HG03457 (cell line): ENCODE measurements around the gene SCG2.

Source experiments
- ATAC-seq: cut with Tn5 transposase; IDR thresholded peaks from one replicate; pipeline ENCODE4 v1.9.1; 2021; ENCODE audit warnings: moderate number of reproducible peaks; ENCODE audit not compliant: unreplicated experiment

SCG2 gene

GRCh38 chr2:223601932-223602666 is at the start of gene SCG2:
Gene SCG2 (minus strand): TSS chr2:223602361. CDS start chr2:223599282, 3,079 bp downstream.
- no peak for ATAC-seq

DNA sequence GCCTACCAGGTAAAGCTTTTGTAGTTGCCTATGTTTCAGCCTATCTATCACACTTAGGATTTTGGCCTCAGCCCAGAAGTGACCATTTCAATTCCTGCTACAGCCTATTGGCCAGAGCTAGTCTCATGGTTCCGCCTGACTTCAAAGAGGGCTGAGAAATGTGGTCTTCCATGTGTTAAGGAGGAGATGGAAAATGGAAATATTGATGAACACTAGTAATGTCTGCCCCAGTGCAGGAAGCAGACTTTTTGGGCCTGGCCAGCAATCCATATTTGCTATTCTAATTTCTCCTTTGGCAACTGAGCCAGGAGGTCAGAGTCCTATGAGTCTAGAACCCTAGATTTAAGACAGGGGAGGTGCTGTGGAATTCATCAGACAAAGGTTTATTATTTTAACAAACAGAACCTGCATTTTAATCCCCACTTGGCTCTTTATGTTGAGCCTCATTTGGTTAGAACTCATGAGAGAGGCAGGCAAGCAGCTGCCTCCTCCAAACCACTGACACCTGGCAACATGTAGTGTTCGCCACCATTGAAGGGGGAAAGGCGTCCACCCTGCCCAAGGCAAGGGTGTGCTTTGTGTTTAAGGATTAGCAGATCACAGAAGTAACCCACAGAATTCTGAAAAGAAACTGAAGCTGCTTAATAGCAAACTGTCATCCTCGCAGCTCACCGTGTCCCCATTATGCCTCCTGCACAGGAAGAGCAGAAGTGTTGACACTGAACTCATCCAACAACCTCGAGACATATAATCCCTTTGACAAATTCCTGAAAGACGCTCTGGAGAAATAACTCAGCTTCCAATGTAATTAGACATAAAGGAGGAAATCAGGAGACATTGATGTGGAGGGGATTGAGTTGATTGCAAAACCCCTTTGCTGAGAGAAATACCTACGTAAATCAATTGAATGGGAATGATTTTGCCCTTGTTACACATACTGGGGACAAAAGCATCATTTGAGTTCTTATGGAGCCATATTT is 47.7 kb upstream of the SCG2 start:
- no peak for ATAC-seq

GRCh38 chr2:223648755-223649154 is 46.6 kb upstream of the SCG2 start:
- no peak for ATAC-seq

DNA sequence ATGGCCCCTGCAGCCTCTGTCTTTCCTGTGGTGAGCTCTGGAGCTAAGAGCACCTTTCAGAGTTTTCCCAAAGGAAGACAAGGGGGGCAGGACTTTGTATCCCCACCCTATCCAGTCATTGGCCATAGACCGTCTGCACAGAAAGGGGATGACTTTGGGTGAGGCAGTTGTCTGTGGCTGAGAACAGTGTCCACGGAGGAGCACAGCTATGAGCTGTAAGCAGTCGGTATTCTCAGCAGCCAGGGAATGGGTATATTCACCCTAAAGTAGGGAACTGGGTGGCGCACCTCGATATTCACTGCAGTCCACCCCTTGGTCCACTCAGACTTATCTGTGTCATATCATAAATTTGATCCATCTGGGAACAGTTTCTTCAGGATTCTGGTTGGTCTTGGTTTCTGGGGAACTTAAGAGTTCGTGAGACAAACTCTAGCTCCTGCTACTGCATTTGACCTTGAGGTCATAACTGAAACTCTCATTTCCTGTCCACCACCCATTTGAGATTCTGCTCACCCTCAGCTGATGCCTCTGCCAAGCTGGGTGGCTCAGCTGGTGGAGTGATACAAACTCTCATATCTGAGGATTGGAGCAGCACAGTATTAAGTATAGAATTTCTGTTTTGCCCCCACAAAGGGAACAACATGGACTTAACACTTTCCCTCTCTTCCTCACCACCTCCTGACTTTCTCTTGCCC is 45.2 kb upstream of the SCG2 start:
- peak; percentile 93 for ATAC-seq

GRCh38 chr2:223644136-223644535 is 42.0 kb upstream of the SCG2 start:
- ATAC-seq, result no peak

DNA sequence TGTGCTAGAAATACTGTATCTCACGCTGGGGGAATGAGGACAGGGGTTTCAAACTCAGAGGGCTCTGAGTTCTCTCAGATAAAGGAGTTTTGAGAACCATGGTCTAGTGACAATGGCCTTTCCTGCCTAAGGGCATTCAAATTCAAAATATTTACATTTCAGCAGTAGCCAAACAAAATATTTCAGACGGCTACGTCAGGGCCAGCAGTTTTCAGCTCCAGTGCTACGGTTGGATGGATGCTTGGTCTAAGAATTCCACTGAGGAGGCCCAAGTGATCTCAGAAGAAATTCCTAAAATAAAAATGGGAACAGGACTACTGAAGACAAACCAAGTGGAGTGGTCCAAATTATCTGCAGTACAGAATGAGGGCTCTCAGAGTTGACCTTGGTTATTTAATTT is 41.1 kb upstream of the SCG2 start:
- no peak for ATAC-seq

DNA sequence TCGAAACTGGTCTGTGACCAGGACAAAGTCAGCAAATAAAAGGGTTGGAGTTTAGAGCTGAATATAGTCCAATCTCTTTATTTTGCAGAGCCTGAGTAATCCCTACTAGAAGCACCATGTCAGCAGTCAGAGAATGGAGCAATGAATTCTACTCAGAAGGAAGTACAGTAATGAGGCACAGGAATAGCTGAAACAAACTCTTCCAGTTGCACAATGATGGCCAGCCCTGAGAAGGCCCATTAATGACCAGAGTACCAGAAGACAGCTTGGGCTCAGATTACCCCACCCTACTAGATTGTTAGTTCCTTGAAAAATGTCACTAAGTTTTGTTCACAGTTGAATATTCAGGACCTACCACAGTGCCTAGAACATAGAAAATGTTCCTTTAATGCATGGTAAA is 40.3 kb upstream of the SCG2 start:
- ATAC-seq, result no peak

- no peak for ATAC-seq
Measured at GRCh38 chr2:223641082-223641481, 38.9 kb upstream of the SCG2 start.

DNA sequence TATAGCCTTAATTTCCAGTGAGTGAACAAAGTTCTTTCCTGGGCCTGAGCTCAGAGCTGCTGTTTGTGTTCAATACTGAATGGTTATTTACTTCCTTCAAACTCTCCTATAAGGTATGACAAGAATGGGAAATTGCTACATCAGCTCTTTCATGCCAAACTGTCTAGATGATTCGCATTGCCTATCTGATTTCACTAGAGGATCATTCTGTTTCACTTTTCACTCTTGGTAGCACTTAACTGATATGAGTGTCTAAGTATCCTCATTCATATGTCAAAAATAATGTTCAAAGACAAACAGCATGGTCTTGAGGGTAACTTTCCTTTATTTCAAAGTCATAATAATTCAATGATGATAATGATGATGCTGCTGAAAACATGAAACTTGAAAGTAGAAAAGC is 32.9 kb upstream of the SCG2 start:
- no peak for ATAC-seq

DNA sequence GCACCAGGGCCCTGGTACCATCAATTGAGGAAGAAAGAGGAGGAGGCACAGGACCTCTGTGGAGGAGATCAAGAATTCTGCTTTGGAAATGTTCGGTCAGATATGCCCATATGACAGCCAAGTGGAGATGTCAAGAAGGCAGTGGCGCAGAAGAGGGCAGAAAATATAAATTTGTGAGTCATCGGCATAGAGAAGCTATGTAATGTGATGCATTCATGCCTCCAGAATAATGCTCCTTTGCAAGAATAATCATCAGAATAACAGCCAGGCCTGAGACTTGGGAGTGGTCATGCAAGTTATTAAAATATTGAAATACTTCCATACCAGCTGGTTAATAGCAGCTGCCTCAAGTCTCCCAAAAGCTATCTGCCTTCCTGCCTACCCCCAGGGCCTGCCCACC is 32.1 kb upstream of the SCG2 start:
- ATAC-seq, result no peak

- ATAC-seq, result no peak
Measured at GRCh38 chr2:223633656-223634055, 31.5 kb upstream of the SCG2 start.

DNA sequence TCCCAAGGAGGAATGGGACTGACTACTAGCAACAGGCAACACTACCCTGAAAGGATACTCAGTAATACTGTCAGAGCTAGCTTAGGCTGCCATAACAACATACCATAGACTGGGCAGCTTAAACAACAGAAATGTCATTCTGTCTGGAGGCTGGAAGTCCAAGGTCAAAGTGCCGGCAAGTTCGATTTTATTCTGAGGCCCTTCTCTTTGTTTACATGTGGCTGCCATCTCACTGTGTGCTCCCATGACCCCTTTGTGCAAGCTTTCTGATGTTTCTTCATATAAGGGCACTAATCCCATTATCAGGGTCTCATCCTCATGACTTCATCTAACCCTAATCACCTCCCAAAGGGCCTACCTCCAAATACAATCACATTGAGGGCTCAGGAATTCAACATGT is 30.7 kb upstream of the SCG2 start:
- no peak for ATAC-seq

DNA sequence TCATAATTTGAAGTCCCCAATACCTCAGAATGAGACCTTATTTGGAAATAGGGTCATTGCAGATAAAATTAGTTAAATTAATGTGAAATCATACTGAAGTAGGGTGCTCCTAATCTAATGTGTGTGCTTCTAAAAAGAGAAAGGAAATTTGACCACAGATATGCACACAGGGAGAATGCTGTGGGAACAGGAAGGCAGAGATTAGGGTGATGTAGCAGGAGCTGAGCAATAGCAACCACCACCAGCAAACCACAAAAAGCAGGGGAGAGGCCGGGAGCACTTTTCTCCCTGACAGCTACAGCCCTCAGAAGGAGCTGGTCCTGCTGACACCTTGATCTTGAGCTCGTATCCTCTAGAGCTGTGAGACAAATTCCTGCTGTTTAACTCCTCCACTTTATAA is 24.6 kb upstream of the SCG2 start:
- no peak for ATAC-seq

- no peak for ATAC-seq
Measured at GRCh38 chr2:223625652-223626051, 23.5 kb upstream of the SCG2 start.

DNA sequence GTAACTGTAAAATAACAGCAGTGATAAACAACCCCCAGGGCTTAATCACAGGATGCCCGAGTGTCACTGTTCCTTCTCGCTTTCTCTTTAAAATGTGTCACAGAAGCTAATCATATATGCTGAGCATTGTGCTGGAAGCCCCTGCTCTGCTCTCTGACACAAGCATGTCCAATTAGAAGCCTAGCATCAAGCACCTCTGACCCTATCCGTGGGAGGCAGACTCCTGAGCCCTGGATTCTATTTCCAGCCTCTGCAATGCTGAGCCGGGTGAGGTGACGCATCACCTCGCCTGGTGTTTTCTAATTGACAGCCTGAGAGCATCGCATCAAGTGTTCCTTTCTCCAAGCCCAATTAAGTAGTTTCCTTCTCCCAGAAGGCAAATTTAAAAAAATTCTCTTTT is 19.7 kb upstream of the SCG2 start:
- ATAC-seq, result no peak

GRCh38 chr2:223619486-223620129 is 17.4 kb upstream of the SCG2 start:
- no peak for ATAC-seq

- ATAC-seq, result no peak
Measured at GRCh38 chr2:223618172-223619035, 16.2 kb upstream of the SCG2 start.

DNA sequence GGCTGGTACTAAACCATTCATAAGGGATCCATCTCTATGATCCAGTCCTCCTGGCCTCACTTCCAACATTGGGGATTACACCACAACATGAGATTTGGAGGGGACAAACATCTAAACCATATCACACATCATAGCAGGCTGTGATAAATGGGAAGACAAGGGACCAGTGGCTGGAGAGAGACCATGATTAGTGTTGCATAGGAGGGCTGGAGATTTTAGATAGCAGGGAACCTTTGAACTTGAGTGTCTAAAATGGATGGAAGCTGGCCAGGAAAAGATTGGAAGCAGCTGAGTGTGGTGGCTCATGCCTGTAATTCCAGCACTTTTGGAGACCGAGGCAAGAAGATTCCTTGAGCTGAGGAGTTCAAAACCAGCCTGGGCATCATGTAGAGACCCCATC is 12.4 kb upstream of the SCG2 start:
- ATAC-seq, result no peak

- no peak for ATAC-seq
Measured at GRCh38 chr2:223613017-223613950, 11.1 kb upstream of the SCG2 start.
